Thoracic aorta (tissue), 2 donors: Measurements from ENCODE around the gene ABCA12. TPM values are rescaled to one million over a fixed set of nuclear protein-coding genes. Genes with fewer than 3 reads are reported as not detected.

Experiments
- ATAC-seq: fragments of 150-250 bp; one replicate; pipeline ENCODE4 v1.8.0; 2017; ENCODE audit warnings: low read depth; ENCODE audit not compliant: insufficient number of reproducible peaks, low FRiP score
- DNase-seq: peaks from one replicate; pipeline ENCODE4 v3.0.0-alpha.2; 2020; ENCODE audit warnings: low spot score
- H3K27ac ChIP-seq, 2 donors: fragments of 200-600 bp; sonication (generic); 1 replicate in 1 of 2; 2 replicates in 1 of 2; pipeline ENCODE4 v1.5.1; 2016; ENCODE audit warnings: mild to moderate bottlenecking in 2 of 2, moderate library complexity in 2 of 2
- H3K27me3 ChIP-seq: fragments of 200-600 bp; sonication (generic); replicated peaks from 2 replicates; pipeline ENCODE4 v1.6.0; 2016; ENCODE audit warnings: mild to moderate bottlenecking; ENCODE audit not compliant: insufficient read depth
- H3K36me3 ChIP-seq: fragments of 200-600 bp; sonication (generic); one replicate; pipeline ENCODE4 v1.5.1; 2016
- H3K4me1 ChIP-seq, 2 donors: fragments of 200-600 bp; sonication (generic); 1 replicate in 1 of 2; 2 replicates in 1 of 2; pipeline versions ENCODE4 v1.5.1 to v1.6.0; 2016; ENCODE audit warnings: low read depth in 2 of 2, mild to moderate bottlenecking in 1 of 2; ENCODE audit not compliant: control insufficient read depth in 1 of 2
- H3K4me3 ChIP-seq: fragments of 200-600 bp; sonication (generic); 2 replicates; pipeline ENCODE4 v1.5.1; 2016; ENCODE audit warnings: mild to moderate bottlenecking
- H3K9me3 ChIP-seq: fragments of 200-600 bp; sonication (generic); 2 replicates; pipeline ENCODE4 v1.5.1; 2016
- CTCF ChIP-seq: fragments of 200-600 bp; sonication (generic); IDR thresholded peaks from one replicate; pipeline ENCODE4 v1.5.1; 2019; ENCODE audit warnings: antibody characterized with exemption
- total RNA-seq, 2 donors: library from RNA; depleted of rRNA; stranded (reverse); fragments of >200 nt; gene quantifications; one replicate each; pipeline versions ENCODE4 v1.1.0 to v1.2.3, GENCODE V29; 2016

ABCA12 gene
- total RNA-seq, 2 donors from 2014 or later: 0.14 TPM; not detected in 1

GRCh38 chr2:215019085-215019484 is 119.3 kb downstream of the ABCA12 start:
- H3K4me1 ChIP-seq: peaks cover 5 to 11% of the 10 kb centered on the region in 2 donors
- no peaks in the 10 kb centered on the region for H3K9me3 ChIP-seq
- no peaks in the 10 kb centered on the region for H3K36me3 ChIP-seq
- no peaks in the 10 kb centered on the region for H3K27me3 ChIP-seq
- no peak for TF ChIP-seq CTCF
- H3K27ac ChIP-seq: no peak overlapping the region
- H3K4me3 ChIP-seq: no peak overlapping the region
- DNase-seq: no peak
- ATAC-seq: no peak

- Histone ChIP-seq H3K4me3 (no peak overlapping the region), H3K36me3 (no peaks in the 10 kb centered on the region), H3K27ac (no peak overlapping the region), H3K27me3 (no peaks in the 10 kb centered on the region), H3K9me3 (no peaks in the 10 kb centered on the region), H3K4me1 (no peaks in the 10 kb centered on the region)
- DNase-seq (no peak), ATAC-seq (no peak)
- no peak for TF ChIP-seq CTCF
Observed at GRCh38 chr2:215015421-215015820, 123.0 kb downstream of the ABCA12 start.

- DNase-seq (no peak), ATAC-seq (no peak)
- Histone ChIP-seq H3K4me3 (no peak overlapping the region), H3K9me3 (no peaks in the 10 kb centered on the region), H3K27me3 (no peaks in the 10 kb centered on the region), H3K4me1 (no peaks in the 10 kb centered on the region), H3K36me3 (no peaks in the 10 kb centered on the region), H3K27ac (no peak overlapping the region)
- no peak for TF ChIP-seq CTCF
Observed at GRCh38 chr2:215010390-215010789, 128.0 kb downstream of the ABCA12 start.

- DNase-seq (no peak), ATAC-seq (no peak)
- Histone ChIP-seq H3K36me3 (no peaks in the 10 kb centered on the region), H3K27ac (no peak overlapping the region), H3K27me3 (no peaks in the 10 kb centered on the region), H3K4me1 (no peaks in the 10 kb centered on the region), H3K4me3 (no peak overlapping the region), H3K9me3 (no peaks in the 10 kb centered on the region)
- TF ChIP-seq CTCF: no peak
Observed at GRCh38 chr2:215003001-215003400, 135.4 kb downstream of the ABCA12 start.

GRCh38 chr2:215002500-215002899 is 135.9 kb downstream of the ABCA12 start:
- Histone ChIP-seq H3K27me3 (no peaks in the 10 kb centered on the region), H3K27ac (no peak overlapping the region), H3K36me3 (no peaks in the 10 kb centered on the region), H3K4me3 (no peak overlapping the region), H3K9me3 (no peaks in the 10 kb centered on the region), H3K4me1 (no peaks in the 10 kb centered on the region)
- peak; percentile 32 for TF ChIP-seq CTCF
- DNase-seq (no peak), ATAC-seq (no peak)
